HepG2 (cell line): Measurements from ENCODE around the gene ULK4.

Experiments used
- BHLHE40 ChIP-seq: IDR thresholded peaks from 2 replicates; pipeline ENCODE4 v1.6.1; 2011; ENCODE audit warnings: low read length, improper control_type of control experiment
- CENPX ChIP-seq: sonication (generic); formaldehyde crosslinking; IDR thresholded peaks from 2 replicates; pipeline ENCODE4 v1.9.0; 2021; ENCODE audit warnings: mild to moderate bottlenecking, missing genetic modification reagents, moderate library complexity
- CHD4 ChIP-seq: fragments of 200-600 bp; sonication (generic); IDR thresholded peaks from 2 replicates; pipeline ENCODE4 v1.7.0; 2017; ENCODE audit warnings: mild to moderate bottlenecking, low read length, borderline replicate concordance
- E2F5 ChIP-seq: sonication (generic); formaldehyde crosslinking; conservative IDR thresholded peaks from 2 replicates; pipeline ENCODE4 v1.4.0; 2020; ENCODE audit warnings: missing genetic modification reagents
- EP300 ChIP-seq, 3 experiments: sonication (generic) in 1 of 3; formaldehyde crosslinking in 1 of 3; IDR thresholded peaks; 2 replicates each; pipeline versions ENCODE4 v1.5.1 to v1.6.1; 2011 to 2020; ENCODE audit warnings: low read depth in 2 of 3, low read length in 2 of 3, borderline replicate concordance in 1 of 3, improper control_type of control experiment in 1 of 3, mild to moderate bottlenecking in 1 of 3, missing genetic modification reagents in 1 of 3, moderate library complexity in 1 of 3
- MLXIP ChIP-seq: sonication (generic); formaldehyde crosslinking; IDR thresholded peaks from 2 replicates; pipeline ENCODE4 v1.9.0; 2021; ENCODE audit warnings: missing genetic modification reagents, borderline replicate concordance
- TAF1 ChIP-seq: sonication (generic); formaldehyde crosslinking; IDR thresholded peaks from 2 replicates; pipeline ENCODE4 v1.4.0; 2020; ENCODE audit warnings: missing genetic modification reagents
- ZNF274 ChIP-seq: sonication (generic); formaldehyde crosslinking; IDR thresholded peaks from 2 replicates; pipeline ENCODE4 v1.5.1; 2020; ENCODE audit warnings: mild to moderate bottlenecking, missing genetic modification reagents

- no peak for TF ChIP-seq CHD4
- TF ChIP-seq BHLHE40 = no peak
- TF ChIP-seq TAF1 = no peak
- no peak for TF ChIP-seq MLXIP (CRISPR knock-in tag)
- TF ChIP-seq ZNF274 (CRISPR knock-in tag) = no peak
- TF ChIP-seq EP300 (IDR thresholded peaks at IDR 0.05; ENCODE audit: low read depth in 2 of 2, low read length in 2 of 2) = no peak
- TF ChIP-seq EP300 (CRISPR knock-in tag; IDR thresholded peaks at IDR 0.05; ENCODE audit: borderline replicate concordance) = no peak
- TF ChIP-seq CENPX (CRISPR knock-in tag) = no peak
- no peak for TF ChIP-seq E2F5
These were observed 520.8 kb downstream of the ULK4 start for GRCh38 chr3:41441139-41441538.
